ENCODE results near the gene CORO7.
"Not testable (repeated sequence)": the region's sequence is repeated elsewhere in the genome, so short reads cannot be mapped to it uniquely, and the experiment has no call there.

The CORO7 gene

GRCh38 chr16:4401510-4401909 is 14.9 kb downstream of the CORO7 start:
- DNase-seq, result no peak

- DNase-seq, result no peak
Measured at GRCh38 chr16:4401094-4401501, 15.3 kb downstream of the CORO7 start.

- no peak for DNase-seq
Measured at GRCh38 chr16:4399001-4399730, 17.2 kb downstream of the CORO7 start.

GRCh38 chr16:4395055-4395726 is 21.2 kb downstream of the CORO7 start:
- no peak for DNase-seq

GRCh38 chr16:4393850-4394249 is 22.5 kb downstream of the CORO7 start:
- not testable (repeated sequence) for DNase-seq

GRCh38 chr16:4393240-4393600 is 23.2 kb downstream of the CORO7 start:
- DNase-seq, result no peak

GRCh38 chr16:4392382-4393239 is 23.8 kb downstream of the CORO7 start:
- DNase-seq, result no peak

- no peak for DNase-seq
Measured at GRCh38 chr16:4391631-4392381, 24.6 kb downstream of the CORO7 start.

GRCh38 chr16:4390266-4391260 is 25.8 kb downstream of the CORO7 start:
- no peak for DNase-seq

GRCh38 chr16:4389051-4389955 is 27.1 kb downstream of the CORO7 start:
- no peak for DNase-seq

- no peak for DNase-seq
Measured at GRCh38 chr16:4388271-4389021, 27.9 kb downstream of the CORO7 start.

GRCh38 chr16:4387781-4388180 is 28.6 kb downstream of the CORO7 start:
- DNase-seq, result no peak

- DNase-seq, result no peak
Measured at GRCh38 chr16:4386951-4387565, 29.3 kb downstream of the CORO7 start.

- no peak for DNase-seq
Measured at GRCh38 chr16:4386451-4386805, 30.0 kb downstream of the CORO7 start.

- no peak for DNase-seq
Measured at GRCh38 chr16:4385789-4386450, 30.5 kb downstream of the CORO7 start.

GRCh38 chr16:4385066-4385788 is 31.2 kb downstream of the CORO7 start:
- no peak for DNase-seq

GRCh38 chr16:4384509-4384942 is 31.9 kb downstream of the CORO7 start:
- no peak for DNase-seq
